Measurements from ENCODE around the gene ZC3HAV1.

ZC3HAV1 gene

DNA sequence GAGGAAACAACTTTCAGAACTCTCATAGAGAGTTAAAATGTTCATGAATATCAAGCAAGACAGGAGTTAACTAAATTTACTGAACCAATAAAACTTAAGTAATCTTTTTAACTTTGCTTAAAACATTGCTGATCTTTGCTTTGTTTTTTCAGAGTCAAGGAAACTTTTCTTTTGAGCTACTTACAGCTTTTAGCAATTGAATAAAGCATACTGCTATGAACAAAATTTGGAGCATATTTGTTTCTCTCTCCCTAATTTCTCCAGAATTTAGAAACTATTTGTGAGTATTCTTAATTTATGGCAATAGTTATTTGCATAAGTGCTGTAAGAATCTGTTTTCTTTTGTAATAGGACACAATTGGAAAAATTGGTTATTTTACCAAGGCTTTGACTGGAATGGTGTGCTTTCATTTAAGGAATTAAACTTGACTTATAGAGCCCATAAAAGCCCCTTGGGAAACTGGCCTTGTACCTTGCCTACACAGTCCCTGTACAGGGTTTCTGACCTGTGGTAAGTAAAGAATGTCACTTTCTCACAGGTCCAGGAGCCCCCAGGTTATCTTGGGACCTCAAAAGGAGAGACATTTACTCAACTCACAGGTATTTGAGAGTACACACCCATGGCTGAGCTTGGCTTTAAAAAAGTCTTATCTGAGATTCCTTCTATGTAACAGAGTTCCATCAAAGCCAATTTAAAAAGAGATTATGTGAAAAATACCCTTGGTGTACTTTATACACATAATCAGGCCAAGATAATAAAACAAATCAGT is 105.0 kb downstream of the ZC3HAV1 start:
- DNase-seq = no peak

GRCh38 chr7:138999414-138999813 is 110.1 kb downstream of the ZC3HAV1 start:
- DNase-seq = no peak

Measured in NCI-H526 (cell line).